ENCODE data around the gene TNNI3. TPM values are rescaled to one million over a fixed set of nuclear protein-coding genes. Genes with fewer than 3 reads are reported as not detected.

The TNNI3 gene
- polyA plus RNA-seq, 1 experiment: not detected

- CTCF ChIA-PET: no interaction called here
- POLR2A ChIA-PET: no interaction called here
- DNase-seq (ENCODE audit: low read depth): no peak
- H3K27me3 ChIP-seq (ENCODE audit: control insufficient read depth, insufficient read depth, low read length): peaks cover 2% of the 10 kb centered on the region; the same call in 1 of the 2 replicates
- TF ChIP-seq, protein P1, sequence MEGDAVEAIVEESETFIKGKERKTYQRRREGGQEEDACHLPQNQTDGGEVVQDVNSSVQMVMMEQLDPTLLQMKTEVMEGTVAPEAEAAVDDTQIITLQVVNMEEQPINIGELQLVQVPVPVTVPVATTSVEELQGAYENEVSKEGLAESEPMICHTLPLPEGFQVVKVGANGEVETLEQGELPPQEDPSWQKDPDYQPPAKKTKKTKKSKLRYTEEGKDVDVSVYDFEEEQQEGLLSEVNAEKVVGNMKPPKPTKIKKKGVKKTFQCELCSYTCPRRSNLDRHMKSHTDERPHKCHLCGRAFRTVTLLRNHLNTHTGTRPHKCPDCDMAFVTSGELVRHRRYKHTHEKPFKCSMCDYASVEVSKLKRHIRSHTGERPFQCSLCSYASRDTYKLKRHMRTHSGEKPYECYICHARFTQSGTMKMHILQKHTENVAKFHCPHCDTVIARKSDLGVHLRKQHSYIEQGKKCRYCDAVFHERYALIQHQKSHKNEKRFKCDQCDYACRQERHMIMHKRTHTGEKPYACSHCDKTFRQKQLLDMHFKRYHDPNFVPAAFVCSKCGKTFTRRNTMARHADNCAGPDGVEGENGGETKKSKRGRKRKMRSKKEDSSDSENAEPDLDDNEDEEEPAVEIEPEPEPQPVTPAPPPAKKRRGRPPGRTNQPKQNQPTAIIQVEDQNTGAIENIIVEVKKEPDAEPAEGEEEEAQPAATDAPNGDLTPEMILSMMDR (IDR thresholded peaks at IDR 0.05; ENCODE audit: insufficient read depth, low read depth, low read length): no peak
- no peak overlapping the region for H3K4me3 ChIP-seq (ENCODE audit: low read depth, low read length)
- no peaks in the 10 kb centered on the region for H3K36me3 ChIP-seq (ENCODE audit: control insufficient read depth, insufficient read depth, low read length)
Observed at GRCh38 chr19:55137915-55138314, 19.6 kb downstream of the TNNI3 start.

- peaks cover 2% of the 10 kb centered on the region; the same call in 1 of the 2 replicates for H3K27me3 ChIP-seq (ENCODE audit: control insufficient read depth, insufficient read depth, low read length)
- POLR2A ChIA-PET: no interaction called here
- H3K36me3 ChIP-seq (ENCODE audit: control insufficient read depth, insufficient read depth, low read length): no peaks in the 10 kb centered on the region
- no peak for DNase-seq (ENCODE audit: low read depth)
- H3K4me3 ChIP-seq (ENCODE audit: low read depth, low read length): no peak overlapping the region
- CTCF ChIA-PET: interaction anchor here (0.6 to 2.0 kb wide), 8 partner anchors 10 to 368 kb away, joined by 3 to 10 read pairs (median 4); no protein-coding TSS in a partner anchor
- TF ChIP-seq, protein P1 (IDR thresholded peaks at IDR 0.05; ENCODE audit: insufficient read depth, low read depth, low read length): no peak
Observed at GRCh38 chr19:55136399-55137102, 21.0 kb downstream of the TNNI3 start.

DNA sequence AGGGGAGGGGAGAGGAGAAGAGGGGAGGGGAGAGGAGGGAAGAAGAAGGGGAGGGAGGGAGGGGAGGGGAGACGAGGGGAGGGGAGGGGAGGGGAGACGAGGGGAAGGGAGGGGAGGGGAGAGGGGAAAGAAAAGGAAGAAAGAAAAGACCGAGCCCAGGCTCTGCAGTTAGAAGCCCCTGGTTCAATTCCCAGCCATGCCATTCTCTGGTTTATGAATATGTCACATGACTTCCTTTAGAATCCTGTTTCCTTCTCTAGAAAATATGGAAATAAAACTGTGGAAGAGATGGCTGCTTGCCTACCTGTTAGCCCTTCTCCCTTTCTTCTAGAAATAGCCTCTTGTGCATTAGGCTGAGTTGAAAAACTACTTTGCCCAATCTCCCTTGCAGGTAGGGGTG is 22.8 kb downstream of the TNNI3 start:
- Histone ChIP-seq H3K27me3 (ENCODE audit: control insufficient read depth, insufficient read depth, low read length) (peaks cover 6% of the 10 kb centered on the region), H3K36me3 (ENCODE audit: control insufficient read depth, insufficient read depth, low read length) (no peaks in the 10 kb centered on the region), H3K4me3 (ENCODE audit: low read depth, low read length) (no peak overlapping the region)
- no peak for DNase-seq (ENCODE audit: low read depth)
- POLR2A ChIA-PET: no interaction called here
- CTCF ChIA-PET: interaction anchor here (1.1 to 1.3 kb wide), 2 partner anchors 17 to 25 kb away, joined by 3 read pairs; partner anchors contain the start of gene PPP1R12C
- TF ChIP-seq, protein P1 (IDR thresholded peaks at IDR 0.05; ENCODE audit: insufficient read depth, low read depth, low read length): no peak

- ChIA-PET CTCF (interaction anchor here (1.0 to 1.9 kb wide), 6 partner anchors 16 to 370 kb away, joined by 3 to 5 read pairs (median 4); partner anchors contain the start of genes DNAAF3 and PPP1R12C), POLR2A (no interaction called here)
- DNase-seq (ENCODE audit: low read depth): no peak
- no peaks in the 10 kb centered on the region for H3K36me3 ChIP-seq (ENCODE audit: control insufficient read depth, insufficient read depth, low read length)
- TF ChIP-seq, protein P1 (IDR thresholded peaks at IDR 0.05; ENCODE audit: insufficient read depth, low read depth, low read length): no peak
- no peak overlapping the region for H3K4me3 ChIP-seq (ENCODE audit: low read depth, low read length)
- peaks cover 8% of the 10 kb centered on the region for H3K27me3 ChIP-seq (ENCODE audit: control insufficient read depth, insufficient read depth, low read length)
Observed at GRCh38 chr19:55133639-55134444, 23.7 kb downstream of the TNNI3 start.
